Measurements from ENCODE around the gene CCNYL1.

DNA sequence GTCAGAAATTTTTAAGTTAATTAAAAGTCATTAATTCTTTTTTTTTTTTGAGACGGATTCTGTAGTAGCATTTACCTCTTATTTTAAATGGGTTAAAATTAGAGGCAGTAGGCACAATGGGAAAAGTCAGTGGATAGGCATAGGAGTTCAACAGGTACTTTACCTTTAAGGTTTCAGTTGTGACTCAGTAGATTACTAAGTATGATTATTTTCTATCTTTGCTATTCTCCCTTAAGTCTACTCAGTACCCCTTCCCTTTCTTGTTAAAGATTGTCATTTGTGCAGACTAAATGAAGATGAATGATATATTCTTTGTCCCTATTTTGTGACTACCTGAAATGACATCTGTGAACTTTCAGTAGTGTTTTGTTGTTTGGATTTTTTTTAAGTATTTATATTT is 19.7 kb downstream of the CCNYL1 start:
- TF ChIP-seq CTCF (IDR thresholded peaks at IDR 0.05) (no peak), ZFX (IDR thresholded peaks at IDR 0.05; ENCODE audit: borderline replicate concordance) (no peak)

Measured in 22Rv1 (cell line).